Measurements from ENCODE around the gene METAP1D.

DNA sequence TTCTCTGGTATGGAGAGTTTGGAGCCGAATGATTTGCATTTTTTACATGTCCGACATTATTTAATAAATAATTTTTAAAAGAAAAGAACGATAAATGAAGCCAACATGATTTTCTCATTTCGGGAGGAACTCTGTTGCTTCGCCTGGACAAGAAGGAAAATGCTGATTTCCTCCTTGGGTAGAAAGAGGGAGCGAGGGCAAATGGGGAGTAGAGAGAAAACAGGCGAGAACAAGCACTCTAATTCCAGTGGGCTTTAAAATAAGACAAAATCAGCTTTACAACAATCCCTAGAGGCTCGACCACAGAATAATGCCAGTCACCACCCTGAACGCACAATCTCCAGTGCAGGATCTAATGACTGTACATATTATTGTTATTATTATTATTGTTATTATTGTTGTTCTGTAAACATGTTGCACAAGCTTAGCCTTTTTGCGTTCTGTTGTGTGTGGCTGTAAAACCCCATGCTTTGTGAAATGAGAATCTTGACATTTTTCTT is 89.3 kb downstream of the METAP1D start:
- TF ChIP-seq, protein P1, sequence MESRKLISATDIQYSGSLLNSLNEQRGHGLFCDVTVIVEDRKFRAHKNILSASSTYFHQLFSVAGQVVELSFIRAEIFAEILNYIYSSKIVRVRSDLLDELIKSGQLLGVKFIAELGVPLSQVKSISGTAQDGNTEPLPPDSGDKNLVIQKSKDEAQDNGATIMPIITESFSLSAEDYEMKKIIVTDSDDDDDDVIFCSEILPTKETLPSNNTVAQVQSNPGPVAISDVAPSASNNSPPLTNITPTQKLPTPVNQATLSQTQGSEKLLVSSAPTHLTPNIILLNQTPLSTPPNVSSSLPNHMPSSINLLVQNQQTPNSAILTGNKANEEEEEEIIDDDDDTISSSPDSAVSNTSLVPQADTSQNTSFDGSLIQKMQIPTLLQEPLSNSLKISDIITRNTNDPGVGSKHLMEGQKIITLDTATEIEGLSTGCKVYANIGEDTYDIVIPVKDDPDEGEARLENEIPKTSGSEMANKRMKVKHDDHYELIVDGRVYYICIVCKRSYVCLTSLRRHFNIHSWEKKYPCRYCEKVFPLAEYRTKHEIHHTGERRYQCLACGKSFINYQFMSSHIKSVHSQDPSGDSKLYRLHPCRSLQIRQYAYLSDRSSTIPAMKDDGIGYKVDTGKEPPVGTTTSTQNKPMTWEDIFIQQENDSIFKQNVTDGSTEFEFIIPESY (IDR thresholded peaks at IDR 0.05): no peak
- TF ChIP-seq REST (IDR thresholded peaks at IDR 0.05): no peak
- TF ChIP-seq CTCF (IDR thresholded peaks at IDR 0.05; ENCODE audit: low read depth, low read length, missing input control): no peak
- TF ChIP-seq, protein P2, sequence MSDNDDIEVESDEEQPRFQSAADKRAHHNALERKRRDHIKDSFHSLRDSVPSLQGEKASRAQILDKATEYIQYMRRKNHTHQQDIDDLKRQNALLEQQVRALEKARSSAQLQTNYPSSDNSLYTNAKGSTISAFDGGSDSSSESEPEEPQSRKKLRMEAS (IDR thresholded peaks at IDR 0.05): no peak
- no peak for TF ChIP-seq YY1 (IDR thresholded peaks at IDR 0.05)
- no peak for TF ChIP-seq JUND (IDR thresholded peaks at IDR 0.05)
- TF ChIP-seq TAF1 (conservative IDR thresholded peaks at IDR 0.05): no peak

All from liver (tissue), 3 donors.